Thoracic aorta (tissue), 2 donors: ENCODE data around the gene JAML. TPM values are rescaled to one million over a fixed set of nuclear protein-coding genes. Genes with fewer than 3 reads are reported as not detected.

ENCODE experiments used
- ATAC-seq: fragments of 150-250 bp; one replicate; pipeline ENCODE4 v1.8.0; 2017; ENCODE audit warnings: low read depth; ENCODE audit not compliant: insufficient number of reproducible peaks, low FRiP score
- DNase-seq: peaks from one replicate; pipeline ENCODE4 v3.0.0-alpha.2; 2020; ENCODE audit warnings: low spot score
- H3K27ac ChIP-seq, 2 donors: fragments of 200-600 bp; sonication (generic); 1 replicate in 1 of 2; 2 replicates in 1 of 2; pipeline ENCODE4 v1.5.1; 2016; ENCODE audit warnings: mild to moderate bottlenecking in 2 of 2, moderate library complexity in 2 of 2
- H3K27me3 ChIP-seq: fragments of 200-600 bp; sonication (generic); replicated peaks from 2 replicates; pipeline ENCODE4 v1.6.0; 2016; ENCODE audit warnings: mild to moderate bottlenecking; ENCODE audit not compliant: insufficient read depth
- H3K36me3 ChIP-seq: fragments of 200-600 bp; sonication (generic); one replicate; pipeline ENCODE4 v1.5.1; 2016
- H3K4me1 ChIP-seq, 2 donors: fragments of 200-600 bp; sonication (generic); 1 replicate in 1 of 2; 2 replicates in 1 of 2; pipeline versions ENCODE4 v1.5.1 to v1.6.0; 2016; ENCODE audit warnings: low read depth in 2 of 2, mild to moderate bottlenecking in 1 of 2; ENCODE audit not compliant: control insufficient read depth in 1 of 2
- H3K4me3 ChIP-seq: fragments of 200-600 bp; sonication (generic); 2 replicates; pipeline ENCODE4 v1.5.1; 2016; ENCODE audit warnings: mild to moderate bottlenecking
- H3K9me3 ChIP-seq: fragments of 200-600 bp; sonication (generic); 2 replicates; pipeline ENCODE4 v1.5.1; 2016
- total RNA-seq, 2 donors: library from RNA; depleted of rRNA; stranded (reverse); fragments of >200 nt; gene quantifications; one replicate each; pipeline versions ENCODE4 v1.1.0 to v1.2.3, GENCODE V29; 2016
- TF ChIP-seq, protein P1 (sequence below): fragments of 200-600 bp; sonication (generic); IDR thresholded peaks from one replicate; pipeline ENCODE4 v1.5.1; 2019; ENCODE audit warnings: antibody characterized with exemption

Gene JAML
- total RNA-seq, 2 donors from 2014 or later = 3.7 to 7.6 TPM

DNA sequence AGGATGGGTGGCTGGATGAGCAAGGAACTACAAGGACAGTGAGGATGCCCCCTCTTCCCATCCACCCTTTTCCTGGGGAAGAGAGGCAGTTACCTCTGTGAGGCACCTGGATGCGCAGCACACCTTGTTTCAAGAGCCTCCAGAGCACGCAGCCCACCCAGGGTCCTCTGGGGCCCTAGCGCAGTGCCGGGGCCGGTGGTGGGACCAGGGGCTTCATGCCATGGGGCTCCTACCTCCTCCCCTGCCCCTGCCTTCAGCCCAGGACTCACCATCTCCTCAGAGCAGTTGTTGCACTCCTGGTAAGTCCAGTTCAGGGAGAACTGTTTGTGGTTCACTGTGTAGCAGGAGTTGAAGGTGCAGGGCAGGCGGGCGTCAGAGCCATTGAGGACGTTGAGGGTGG lies 56.5 kb downstream of the JAML start:
- no peak for ATAC-seq

DNA sequence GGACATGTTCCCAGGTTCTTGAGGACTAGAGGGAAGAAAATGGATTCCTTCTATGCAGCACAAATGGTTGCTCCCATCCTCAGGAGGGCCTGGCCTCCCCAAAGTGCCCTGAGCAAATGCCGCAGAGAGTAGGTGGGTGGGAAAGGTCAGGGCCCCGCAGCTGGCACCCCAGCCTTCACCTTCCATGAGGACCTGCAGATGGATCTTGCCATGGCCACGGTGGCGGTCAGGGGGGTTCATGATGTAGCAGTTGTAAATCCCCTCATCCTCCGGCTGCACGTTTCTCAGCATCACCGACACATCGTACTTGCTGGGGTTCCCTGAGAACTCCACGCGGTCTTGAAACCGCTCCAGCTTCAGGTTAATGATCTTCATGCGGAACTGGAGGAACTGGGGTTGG lies 56.9 kb downstream of the JAML start:
- no peak overlapping the region for H3K27ac ChIP-seq
- TF ChIP-seq, protein P1, sequence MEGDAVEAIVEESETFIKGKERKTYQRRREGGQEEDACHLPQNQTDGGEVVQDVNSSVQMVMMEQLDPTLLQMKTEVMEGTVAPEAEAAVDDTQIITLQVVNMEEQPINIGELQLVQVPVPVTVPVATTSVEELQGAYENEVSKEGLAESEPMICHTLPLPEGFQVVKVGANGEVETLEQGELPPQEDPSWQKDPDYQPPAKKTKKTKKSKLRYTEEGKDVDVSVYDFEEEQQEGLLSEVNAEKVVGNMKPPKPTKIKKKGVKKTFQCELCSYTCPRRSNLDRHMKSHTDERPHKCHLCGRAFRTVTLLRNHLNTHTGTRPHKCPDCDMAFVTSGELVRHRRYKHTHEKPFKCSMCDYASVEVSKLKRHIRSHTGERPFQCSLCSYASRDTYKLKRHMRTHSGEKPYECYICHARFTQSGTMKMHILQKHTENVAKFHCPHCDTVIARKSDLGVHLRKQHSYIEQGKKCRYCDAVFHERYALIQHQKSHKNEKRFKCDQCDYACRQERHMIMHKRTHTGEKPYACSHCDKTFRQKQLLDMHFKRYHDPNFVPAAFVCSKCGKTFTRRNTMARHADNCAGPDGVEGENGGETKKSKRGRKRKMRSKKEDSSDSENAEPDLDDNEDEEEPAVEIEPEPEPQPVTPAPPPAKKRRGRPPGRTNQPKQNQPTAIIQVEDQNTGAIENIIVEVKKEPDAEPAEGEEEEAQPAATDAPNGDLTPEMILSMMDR = no peak
- no peaks in the 10 kb centered on the region for H3K27me3 ChIP-seq
- H3K9me3 ChIP-seq = no peaks in the 10 kb centered on the region
- H3K4me3 ChIP-seq = no peak overlapping the region
- H3K36me3 ChIP-seq = no peaks in the 10 kb centered on the region
- ATAC-seq (no peak), DNase-seq (no peak)
- peaks cover 0 to 7% of the 10 kb centered on the region in 2 donors for H3K4me1 ChIP-seq

More for the DNA sequence above, 56.5 kb downstream of the JAML start:
- H3K4me1 ChIP-seq = peaks cover 0 to 7% of the 10 kb centered on the region in 2 donors
- no peaks in the 10 kb centered on the region for H3K9me3 ChIP-seq
- TF ChIP-seq, protein P1 = no peak
- H3K27ac ChIP-seq = no peak overlapping the region
- H3K36me3 ChIP-seq = no peaks in the 10 kb centered on the region
- H3K4me3 ChIP-seq = no peak overlapping the region
- H3K27me3 ChIP-seq = no peaks in the 10 kb centered on the region
- no peak for DNase-seq

DNA sequence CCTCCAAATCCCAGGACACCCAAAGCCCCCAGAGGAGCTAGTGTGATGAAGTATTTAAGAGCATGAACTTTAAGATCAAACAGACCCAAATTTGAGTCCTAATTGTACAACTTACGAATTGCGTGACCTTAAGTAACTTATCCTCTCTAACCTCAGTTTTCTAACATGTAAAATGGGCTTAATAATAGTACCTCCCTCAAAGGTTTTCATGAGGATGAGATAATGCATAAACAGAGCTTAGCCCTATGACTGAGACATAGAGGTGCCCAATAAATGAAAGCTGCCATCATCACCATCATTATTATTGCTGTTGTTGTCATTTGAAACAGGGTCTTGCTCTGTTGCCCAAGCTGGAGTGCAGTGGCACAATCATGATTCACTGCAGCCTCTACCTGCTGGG lies 57.6 kb downstream of the JAML start:
- DNase-seq (no peak), ATAC-seq (no peak)
- H3K4me3 ChIP-seq = no peak overlapping the region
- H3K27ac ChIP-seq = no peak overlapping the region
- peaks cover 0 to 7% of the 10 kb centered on the region in 2 donors for H3K4me1 ChIP-seq
- TF ChIP-seq, protein P1 = no peak
- H3K27me3 ChIP-seq = no peaks in the 10 kb centered on the region
- no peaks in the 10 kb centered on the region for H3K36me3 ChIP-seq
- no peaks in the 10 kb centered on the region for H3K9me3 ChIP-seq

DNA sequence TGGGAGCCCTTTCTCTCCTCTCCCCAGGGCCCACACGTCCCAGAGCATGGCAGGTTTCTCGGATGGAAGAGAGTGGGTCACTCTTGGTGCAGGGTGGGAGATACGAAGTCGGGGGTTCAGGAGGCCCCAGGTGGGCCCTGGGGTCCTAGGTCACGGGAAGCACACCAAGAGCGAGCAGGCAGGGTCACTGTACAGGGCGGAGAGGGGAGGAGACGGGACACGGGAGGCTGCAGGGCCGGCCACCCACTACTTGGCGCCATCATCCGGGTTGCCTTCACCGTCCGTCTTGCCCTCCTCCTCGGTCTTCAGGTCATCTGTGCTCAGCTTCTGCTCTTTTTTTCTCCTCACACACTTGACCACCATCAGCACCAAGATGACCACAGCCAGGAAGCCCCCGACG lies 58.2 kb downstream of the JAML start:
- Histone ChIP-seq H3K4me3 (no peak overlapping the region), H3K9me3 (no peaks in the 10 kb centered on the region), H3K36me3 (no peaks in the 10 kb centered on the region), H3K27me3 (no peaks in the 10 kb centered on the region), H3K4me1 (peaks cover 0 to 4% of the 10 kb centered on the region in 2 donors), H3K27ac (no peak overlapping the region)
- no peak for ATAC-seq
- TF ChIP-seq, protein P1 = no peak
- no peak for DNase-seq

DNA sequence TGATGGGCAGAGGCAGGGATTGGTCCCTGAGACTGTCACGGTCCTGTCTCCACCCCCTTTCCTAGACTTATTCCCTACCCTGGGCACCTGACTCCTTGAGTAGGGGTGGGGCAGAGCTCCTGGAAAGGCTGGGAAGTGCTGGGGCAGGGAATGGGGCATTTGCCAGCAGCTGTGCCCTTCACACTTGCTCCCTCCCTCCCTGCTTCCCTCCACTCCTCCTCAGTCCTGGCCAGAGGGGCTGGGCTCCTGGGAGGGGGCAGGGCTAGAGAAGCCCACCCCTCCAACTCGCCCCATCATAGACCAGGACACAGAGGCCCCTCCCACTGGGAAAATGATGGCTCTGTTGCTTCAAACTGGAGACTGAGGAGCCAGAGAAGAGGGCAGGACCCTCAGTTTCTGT lies 59.9 kb downstream of the JAML start:
- Histone ChIP-seq H3K36me3 (no peaks in the 10 kb centered on the region), H3K4me3 (no peak overlapping the region), H3K9me3 (no peaks in the 10 kb centered on the region), H3K27ac (no peak overlapping the region), H3K27me3 (no peaks in the 10 kb centered on the region), H3K4me1 (no peaks in the 10 kb centered on the region)
- TF ChIP-seq, protein P1 = no peak
- DNase-seq = no peak
- ATAC-seq = no peak
